H9 (cell line): ENCODE results near the gene ZNF275. TPM values are rescaled to one million over a fixed set of nuclear protein-coding genes. Genes with fewer than 3 reads are reported as not detected.

Experiments used
- DNase-seq: peaks from one replicate; pipeline ENCODE4 v3.0.0-alpha.2; 2017
- H2AFZ ChIP-seq: one replicate; pipeline ENCODE4 v1.6.1; 2013; ENCODE audit warnings: mild to moderate bottlenecking, low read length, control low read depth, moderate library complexity
- H2AK5ac ChIP-seq: 2 replicates; pipeline ENCODE4 v1.6.1; 2013; ENCODE audit warnings: low read length, control low read depth, mixed read lengths; ENCODE audit not compliant: insufficient read length
- H2BK120ac ChIP-seq: one replicate; pipeline ENCODE4 v1.6.1; 2013; ENCODE audit warnings: low read depth, mild to moderate bottlenecking, low read length, control low read depth, inconsistent platforms; ENCODE audit not compliant: poor library complexity, severe bottlenecking
- H2BK12ac ChIP-seq: 2 replicates; pipeline ENCODE4 v1.6.1; 2013; ENCODE audit warnings: low read length, control low read depth, mixed read lengths, low read depth; ENCODE audit not compliant: insufficient read length
- H2BK15ac ChIP-seq: 2 replicates; pipeline ENCODE4 v1.6.1; 2013; ENCODE audit warnings: low read depth, low read length, control low read depth
- H2BK20ac ChIP-seq: one replicate; pipeline ENCODE4 v1.6.1; 2013; ENCODE audit warnings: low read depth, mild to moderate bottlenecking, low read length, control low read depth, inconsistent platforms; ENCODE audit not compliant: poor library complexity, severe bottlenecking
- H2BK5ac ChIP-seq: 2 replicates; pipeline ENCODE4 v1.6.1; 2013; ENCODE audit warnings: low read length, control low read depth, mixed read lengths; ENCODE audit not compliant: insufficient read length
- H3K14ac ChIP-seq: 2 replicates; pipeline ENCODE4 v1.6.1; 2013; ENCODE audit warnings: low read length, control low read depth; ENCODE audit not compliant: insufficient read depth
- H3K18ac ChIP-seq: 2 replicates; pipeline ENCODE4 v1.6.1; 2013; ENCODE audit warnings: low read depth, mild to moderate bottlenecking, mixed read lengths, low read length, control low read depth; ENCODE audit not compliant: insufficient read length
- H3K23ac ChIP-seq: 2 replicates; pipeline ENCODE4 v1.6.1; 2013; ENCODE audit warnings: low read length, control low read depth, mixed read lengths, low read depth; ENCODE audit not compliant: insufficient read length
- H3K23me2 ChIP-seq: 2 replicates; pipeline ENCODE4 v1.6.1; 2013; ENCODE audit warnings: low read depth, mild to moderate bottlenecking, mixed read lengths, low read length, control low read depth; ENCODE audit not compliant: insufficient read length, poor library complexity, severe bottlenecking
- H3K27ac ChIP-seq: 2 replicates; pipeline ENCODE4 v1.5.1; 2013; ENCODE audit warnings: low read length, control low read depth, mixed read lengths, low read depth; ENCODE audit not compliant: insufficient read length
- H3K27me3 ChIP-seq: 2 replicates; pipeline ENCODE4 v1.6.1; 2013; ENCODE audit warnings: low read length, control low read depth, inconsistent platforms; ENCODE audit not compliant: insufficient read depth
- H3K4ac ChIP-seq: 2 replicates; pipeline ENCODE4 v1.6.1; 2013; ENCODE audit warnings: low read depth, mild to moderate bottlenecking, control low read depth, inconsistent platforms, low read length, moderate library complexity
- H3K4me1 ChIP-seq: 2 replicates; pipeline ENCODE4 v1.6.1; 2013; ENCODE audit warnings: low read length, control low read depth, inconsistent platforms; ENCODE audit not compliant: insufficient read depth
- H3K4me2 ChIP-seq: 2 replicates; pipeline ENCODE4 v1.6.1; 2013; ENCODE audit warnings: low read length, control low read depth, mixed read lengths; ENCODE audit not compliant: insufficient read length, insufficient read depth
- H3K56ac ChIP-seq: 2 replicates; pipeline ENCODE4 v1.6.1; 2013; ENCODE audit warnings: low read depth, mild to moderate bottlenecking, mixed read lengths, low read length, control low read depth; ENCODE audit not compliant: insufficient read length
- H3K79me1 ChIP-seq: 2 replicates; pipeline ENCODE4 v1.6.1; 2013; ENCODE audit warnings: low read depth, mild to moderate bottlenecking, moderate library complexity, low read length, control low read depth, inconsistent platforms; ENCODE audit not compliant: insufficient read depth, poor library complexity, severe bottlenecking
- H3K79me2 ChIP-seq: 2 replicates; pipeline ENCODE4 v1.6.1; 2013; ENCODE audit warnings: low read length, control low read depth, inconsistent platforms; ENCODE audit not compliant: insufficient read depth
- H3K9ac ChIP-seq: 2 replicates; pipeline ENCODE4 v1.6.1; 2013; ENCODE audit warnings: low read length, control low read depth, mixed read lengths; ENCODE audit not compliant: insufficient read length; ENCODE audit errors: extremely low read depth
- H3K9me3 ChIP-seq: one replicate; pipeline ENCODE4 v1.6.1; 2013; ENCODE audit warnings: low read depth, low read length, inconsistent platforms; ENCODE audit not compliant: control insufficient read depth
- H3T11ph ChIP-seq: one replicate; pipeline ENCODE4 v1.6.1; 2013; ENCODE audit warnings: mild to moderate bottlenecking, low read length, control low read depth, inconsistent platforms
- H4K20me1 ChIP-seq: one replicate; pipeline ENCODE4 v1.6.1; 2013; ENCODE audit not compliant: control insufficient read depth, insufficient read length, insufficient read depth
- H4K5ac ChIP-seq: 2 replicates; pipeline ENCODE4 v1.6.1; 2013; ENCODE audit warnings: low read depth, mild to moderate bottlenecking, mixed read lengths, low read length, control low read depth; ENCODE audit not compliant: insufficient read length
- H4K8ac ChIP-seq: replicated peaks from 2 replicates; pipeline ENCODE4 v1.6.1; 2013; ENCODE audit warnings: low read length, control low read depth, mixed read lengths, low read depth; ENCODE audit not compliant: insufficient read length
- H4K91ac ChIP-seq: 2 replicates; pipeline ENCODE4 v1.6.1; 2013; ENCODE audit warnings: low read depth, mild to moderate bottlenecking, moderate library complexity, mixed read lengths, low read length, control low read depth; ENCODE audit not compliant: insufficient read length
- H3K27ac Mint-ChIP-seq, 3 experiments: 2 replicates in 2 of 3; 3 replicates in 1 of 3; pipeline ENCODE4 v1.8.0; 2020 to 2021; ENCODE audit warnings: mixed read lengths in 3 of 3, mild to moderate bottlenecking in 1 of 3, moderate library complexity in 1 of 3
- H3K27me3 Mint-ChIP-seq: 2 replicates; pipeline ENCODE4 v1.8.0; 2021; ENCODE audit warnings: low read depth, mild to moderate bottlenecking, moderate library complexity, mixed read lengths
- H3K36me3 Mint-ChIP-seq, 3 experiments: 2 replicates in 2 of 3; 3 replicates in 1 of 3; pipeline ENCODE4 v1.8.0; 2020 to 2021; ENCODE audit warnings: low read depth in 3 of 3, mixed read lengths in 3 of 3; ENCODE audit not compliant: insufficient read depth in 1 of 3
- H3K4me1 Mint-ChIP-seq, 2 experiments: 2 replicates each; pipeline ENCODE4 v1.8.0; 2020; ENCODE audit warnings: mixed read lengths in 2 of 2
- H3K4me3 Mint-ChIP-seq, 2 experiments: 2 replicates in 1 of 2; 3 replicates in 1 of 2; pipeline ENCODE4 v1.8.0; 2020 to 2021; ENCODE audit warnings: mild to moderate bottlenecking in 2 of 2, mixed read lengths in 2 of 2, moderate library complexity in 1 of 2
- H3K9me3 Mint-ChIP-seq, 2 experiments: 2 replicates in 1 of 2; 3 replicates in 1 of 2; pipeline ENCODE4 v1.8.0; 2020; ENCODE audit warnings: mild to moderate bottlenecking in 2 of 2, mixed read lengths in 2 of 2, moderate library complexity in 1 of 2
- WGBS: extraction: QIAGEN DNeasy Blood & Tissue Kit; methylation state at CpG from one replicate; pipeline ENCODE4 v1.1.7; 2013; ENCODE audit warnings: missing lambda C conversion rate, low lambda C conversion rate, mixed read lengths; ENCODE audit not compliant: insufficient read length; ENCODE audit errors: extremely low coverage; 5-methylcytosine and 5-hydroxymethylcytosine counted together
- total RNA-seq: library from RNA; stranded (reverse); gene quantifications from 2 replicates; pipeline ENCODE4 v1.2.1, GENCODE V29; 2021
- TF ChIP-seq, protein P1 (sequence below): fragments of 200-600 bp; sonication (generic); conservative IDR thresholded peaks from 3 replicates; pipeline ENCODE4 v1.8.0; 2021; ENCODE audit warnings: antibody characterized with exemption, mild to moderate bottlenecking

The ZNF275 gene
- total RNA-seq, 1 experiment from 2014 or later: 11.8 TPM

DNA sequence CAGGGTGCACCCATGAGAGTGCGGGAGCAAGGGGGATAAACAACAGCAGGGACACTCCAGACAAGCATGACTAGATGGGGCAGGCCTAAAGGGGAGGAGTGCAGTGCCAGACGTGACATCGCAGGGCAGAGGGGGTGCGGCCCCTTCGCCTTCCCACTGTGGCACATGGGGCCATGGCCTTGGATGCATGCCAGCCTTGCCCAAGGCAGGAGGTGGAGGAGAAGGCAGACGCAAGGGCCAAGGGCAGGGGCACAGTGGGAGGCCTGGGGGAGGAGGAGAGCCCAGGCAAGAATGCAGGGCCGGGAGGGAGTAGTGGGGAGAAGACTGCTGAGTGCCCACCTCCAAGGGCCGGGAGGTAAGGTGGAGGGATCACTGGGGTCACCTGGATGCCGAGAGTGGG lies 45.6 kb downstream of the ZNF275 start:
- Histone ChIP-seq H3T11ph (no peak overlapping the region), H2AK5ac (no peak overlapping the region), H3K18ac (no peak overlapping the region), H3K56ac (no peak overlapping the region), H2BK20ac (no peak overlapping the region), H3K14ac (no peak overlapping the region), H3K4ac (no peak overlapping the region), H4K8ac (no peak overlapping the region), H2AFZ (no peak overlapping the region), H3K4me2 (no peak overlapping the region), H2BK15ac (no peak overlapping the region), H3K4me1 (no peaks in the 10 kb centered on the region), H3K23me2 (no peaks in the 10 kb centered on the region), H4K5ac (no peak overlapping the region), H2BK12ac (no peak overlapping the region), H3K27ac (no peak overlapping the region), H3K23ac (no peak overlapping the region), H3K9ac (no peak overlapping the region), H3K79me1 (no peaks in the 10 kb centered on the region), H2BK120ac (no peak overlapping the region), H3K79me2 (no peaks in the 10 kb centered on the region), H3K9me3 (peaks cover 69% of the 10 kb centered on the region), H2BK5ac (no peak overlapping the region), H4K91ac (no peak overlapping the region), H3K27me3 (no peaks in the 10 kb centered on the region), H4K20me1 (no peaks in the 10 kb centered on the region)
- Mint-ChIP-seq H3K4me3 (no peak overlapping the region), H3K9me3 (peaks cover 44 to 55% of the 10 kb centered on the region in 2 experiments), H3K27me3 (peaks cover 4% of the 10 kb centered on the region; the same call in 1 of the 2 replicates), H3K4me1 (peaks cover 9 to 10% of the 10 kb centered on the region in 2 experiments), H3K27ac (no peak overlapping the region), H3K36me3 (peaks cover 4 to 12% (median 8%) of the 10 kb centered on the region in 3 experiments; a peak in 5 of 7 replicates)
- TF ChIP-seq, protein P1, sequence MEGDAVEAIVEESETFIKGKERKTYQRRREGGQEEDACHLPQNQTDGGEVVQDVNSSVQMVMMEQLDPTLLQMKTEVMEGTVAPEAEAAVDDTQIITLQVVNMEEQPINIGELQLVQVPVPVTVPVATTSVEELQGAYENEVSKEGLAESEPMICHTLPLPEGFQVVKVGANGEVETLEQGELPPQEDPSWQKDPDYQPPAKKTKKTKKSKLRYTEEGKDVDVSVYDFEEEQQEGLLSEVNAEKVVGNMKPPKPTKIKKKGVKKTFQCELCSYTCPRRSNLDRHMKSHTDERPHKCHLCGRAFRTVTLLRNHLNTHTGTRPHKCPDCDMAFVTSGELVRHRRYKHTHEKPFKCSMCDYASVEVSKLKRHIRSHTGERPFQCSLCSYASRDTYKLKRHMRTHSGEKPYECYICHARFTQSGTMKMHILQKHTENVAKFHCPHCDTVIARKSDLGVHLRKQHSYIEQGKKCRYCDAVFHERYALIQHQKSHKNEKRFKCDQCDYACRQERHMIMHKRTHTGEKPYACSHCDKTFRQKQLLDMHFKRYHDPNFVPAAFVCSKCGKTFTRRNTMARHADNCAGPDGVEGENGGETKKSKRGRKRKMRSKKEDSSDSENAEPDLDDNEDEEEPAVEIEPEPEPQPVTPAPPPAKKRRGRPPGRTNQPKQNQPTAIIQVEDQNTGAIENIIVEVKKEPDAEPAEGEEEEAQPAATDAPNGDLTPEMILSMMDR: no peak
- WGBS: no CpG with 5 or more reads among the region's 9 CpGs
- DNase-seq: no peak
